BLaER1 treated with 17β-estradiol and CSF1 and Interleukin-3, amounts not matched to agents 10 nM and 100 nM (cell line): ENCODE measurements around the gene SMIM31.

ENCODE experiments used
- H3K27ac ChIP-seq, 11 experiments: shearing (Covaris generic); formaldehyde crosslinking; 2 replicates each; pipeline ENCODE4 v1.8.1; 2022
- H3K27me3 ChIP-seq, 11 experiments: shearing (Covaris generic); formaldehyde crosslinking; 2 replicates each; pipeline ENCODE4 v1.8.1; 2022
- H3K36me3 ChIP-seq, 11 experiments: shearing (Covaris generic); formaldehyde crosslinking; 2 replicates each; pipeline ENCODE4 v1.8.1; 2022
- H3K4me1 ChIP-seq, 10 experiments: shearing (Covaris generic); formaldehyde crosslinking; 2 replicates each; pipeline ENCODE4 v1.8.1; 2022
- H3K4me2 ChIP-seq, 11 experiments: shearing (Covaris generic); formaldehyde crosslinking; 2 replicates each; pipeline ENCODE4 v1.8.1; 2022
- H3K4me3 ChIP-seq, 10 experiments: shearing (Covaris generic); formaldehyde crosslinking; 2 replicates each; pipeline ENCODE4 v1.8.1; 2022
- H3K9ac ChIP-seq, 11 experiments: shearing (Covaris generic); formaldehyde crosslinking; 2 replicates each; pipeline ENCODE4 v1.8.1; 2022
- H3K9me3 ChIP-seq, 11 experiments: shearing (Covaris generic); formaldehyde crosslinking; replicated peaks in 1 of 11; 2 replicates each; pipeline ENCODE4 v1.8.1; 2022
- H4K20me1 ChIP-seq, 11 experiments: shearing (Covaris generic); formaldehyde crosslinking; 2 replicates each; pipeline ENCODE4 v1.8.1; 2022
- Cebpa-rat ChIP-seq, 11 experiments: shearing (Covaris generic); IDR thresholded peaks; 2 replicates each; pipeline ENCODE4 v1.8.1; 2022

SMIM31 gene

DNA sequence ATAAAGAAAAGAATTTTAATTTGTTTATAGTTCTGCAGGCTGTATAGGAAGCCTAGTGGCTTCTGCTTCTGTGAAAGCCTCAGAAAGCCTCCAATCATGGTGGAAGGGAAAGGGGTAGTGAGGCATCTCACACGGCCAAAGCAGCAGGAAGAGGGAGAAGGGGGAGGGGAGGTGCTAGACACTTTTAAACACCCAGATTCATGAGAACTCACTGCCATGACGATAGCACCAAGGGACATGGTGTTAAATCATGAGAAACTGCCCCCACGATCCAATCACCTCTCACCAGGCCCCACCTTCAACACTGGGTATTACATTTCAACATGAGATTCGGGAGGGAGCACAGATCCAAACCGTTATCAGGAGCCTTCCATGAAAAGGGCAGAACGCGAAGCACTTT lies 18.1 kb downstream of the SMIM31 start:
- H3K4me1 ChIP-seq: peaks cover 0 to 4% (median 0%) of the 10 kb centered on the region in 10 experiments; a peak in 1 of 20 replicates
- H3K27me3 ChIP-seq: no peaks in the 10 kb centered on the region
- no peak for TF ChIP-seq Cebpa-rat (IDR thresholded peaks at IDR 0.05)
- no peaks in the 10 kb centered on the region for H3K36me3 ChIP-seq
- H3K27ac ChIP-seq: no peak overlapping the region
- H3K4me3 ChIP-seq: no peak overlapping the region
- H3K4me2 ChIP-seq: no peak overlapping the region
- no peaks in the 10 kb centered on the region for H3K9me3 ChIP-seq
- H4K20me1 ChIP-seq: no peaks in the 10 kb centered on the region
- no peak overlapping the region for H3K9ac ChIP-seq

DNA sequence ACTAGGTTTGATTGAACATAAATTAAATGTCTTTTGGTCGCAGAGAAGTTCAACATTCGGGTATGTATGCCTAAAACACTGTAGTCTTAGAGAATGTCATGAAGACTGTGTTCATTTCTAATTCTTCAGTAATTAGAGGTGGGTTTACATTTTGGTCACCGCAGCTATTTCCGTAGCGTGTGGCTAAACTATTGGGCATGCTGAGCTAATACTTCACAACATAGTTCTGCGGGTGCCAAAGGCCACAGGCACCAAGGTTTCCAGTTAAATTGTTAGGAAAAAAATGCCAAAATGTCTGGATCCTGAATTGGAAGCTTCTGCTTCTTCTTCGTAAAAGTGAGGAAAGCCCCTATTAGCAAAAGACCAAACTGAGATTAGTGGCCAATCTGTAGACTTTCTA lies 25.1 kb downstream of the SMIM31 start:
- Histone ChIP-seq H3K4me3 (no peak overlapping the region), H3K27ac (no peak overlapping the region), H3K4me2 (no peak overlapping the region), H3K4me1 (peaks cover 0 to 7% (median 1%) of the 10 kb centered on the region in 10 experiments; a peak in 4 of 20 replicates), H4K20me1 (no peaks in the 10 kb centered on the region), H3K9me3 (no peaks in the 10 kb centered on the region), H3K36me3 (no peaks in the 10 kb centered on the region), H3K9ac (no peak overlapping the region), H3K27me3 (no peaks in the 10 kb centered on the region)
- TF ChIP-seq Cebpa-rat (IDR thresholded peaks at IDR 0.05): no peak

DNA sequence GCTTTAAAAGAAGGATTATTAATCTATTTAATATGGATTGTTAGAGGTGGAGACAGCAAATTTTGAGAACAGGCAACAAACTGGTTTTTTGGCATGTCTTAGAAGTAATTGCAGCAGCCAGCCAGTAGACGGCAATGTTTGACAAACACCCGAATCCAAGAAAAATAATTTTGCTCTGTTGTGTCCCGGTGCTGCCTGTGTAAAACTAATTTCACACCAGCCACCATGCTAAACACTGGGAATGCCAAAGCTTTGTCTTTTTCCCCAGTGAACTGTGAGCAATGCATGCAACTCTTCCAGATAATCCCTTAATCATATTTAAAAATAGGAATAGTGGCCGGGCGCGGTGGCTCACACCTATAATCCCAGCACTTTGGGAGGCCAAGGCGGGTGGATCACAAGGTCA lies 25.9 kb downstream of the SMIM31 start:
- H3K27me3 ChIP-seq: no peaks in the 10 kb centered on the region
- no peaks in the 10 kb centered on the region for H3K36me3 ChIP-seq
- peaks cover 0 to 9% (median 2%) of the 10 kb centered on the region in 10 experiments; a peak in 4 of 20 replicates for H3K4me1 ChIP-seq
- no peak overlapping the region for H3K4me3 ChIP-seq
- H3K27ac ChIP-seq: no peak overlapping the region
- H3K9ac ChIP-seq: no peak overlapping the region
- TF ChIP-seq Cebpa-rat (IDR thresholded peaks at IDR 0.05): no peak
- no peaks in the 10 kb centered on the region for H4K20me1 ChIP-seq
- no peak overlapping the region for H3K4me2 ChIP-seq
- no peaks in the 10 kb centered on the region for H3K9me3 ChIP-seq

DNA sequence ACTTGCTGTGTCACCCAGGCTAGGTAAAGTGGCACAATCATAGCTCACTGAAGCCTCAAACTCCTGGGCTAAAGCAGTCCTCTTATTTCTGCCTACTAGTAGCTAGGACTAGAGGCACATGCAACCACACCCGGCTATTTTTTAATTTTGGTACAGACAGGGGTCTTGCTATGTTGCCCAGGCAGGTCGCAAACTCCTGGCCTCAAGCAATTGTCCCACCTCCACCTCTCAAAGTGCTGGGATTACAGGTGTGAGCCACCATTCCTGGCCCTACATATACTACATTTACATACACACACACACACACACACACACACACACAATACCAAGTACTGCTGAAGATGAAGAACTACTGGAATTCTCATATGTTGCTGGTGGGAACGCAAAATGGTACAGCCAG lies 26.9 kb downstream of the SMIM31 start:
- no peak overlapping the region for H3K4me2 ChIP-seq
- H3K27me3 ChIP-seq: no peaks in the 10 kb centered on the region
- no peak overlapping the region for H3K27ac ChIP-seq
- no peaks in the 10 kb centered on the region for H3K36me3 ChIP-seq
- peaks cover 0 to 9% (median 2%) of the 10 kb centered on the region in 10 experiments; a peak in 4 of 20 replicates for H3K4me1 ChIP-seq
- H3K9ac ChIP-seq: no peak overlapping the region
- H3K4me3 ChIP-seq: no peak overlapping the region
- no peaks in the 10 kb centered on the region for H3K9me3 ChIP-seq
- H4K20me1 ChIP-seq: no peaks in the 10 kb centered on the region
- no peak for TF ChIP-seq Cebpa-rat (IDR thresholded peaks at IDR 0.05)

DNA sequence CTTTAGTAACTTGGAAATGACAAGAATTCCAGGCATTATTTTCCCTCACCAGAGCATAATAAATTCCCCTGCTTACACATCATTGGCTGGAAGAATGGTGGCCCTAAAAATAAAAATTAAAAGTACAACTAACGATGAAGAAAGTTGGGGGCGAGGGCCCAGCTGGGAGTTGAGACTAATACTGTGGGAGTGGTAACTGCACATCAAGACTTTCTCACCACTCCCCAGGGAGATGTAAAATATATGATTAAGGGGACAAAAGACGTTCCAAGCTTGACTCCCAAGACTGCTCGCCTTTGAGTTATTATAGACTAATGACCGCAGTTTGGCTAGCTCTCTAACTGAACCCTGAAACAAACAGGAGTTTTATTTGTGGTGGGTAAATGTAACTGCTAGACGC lies 30.0 kb downstream of the SMIM31 start:
- Histone ChIP-seq H3K4me2 (peak overlapping the region in 5 of 11 experiments; percentile 7 to 43 (median 23); a peak in 5 of 22 replicates), H3K9ac (no peak overlapping the region), H4K20me1 (no peaks in the 10 kb centered on the region), H3K4me3 (no peak overlapping the region), H3K4me1 (peaks cover 0 to 9% (median 2%) of the 10 kb centered on the region in 10 experiments; a peak in 4 of 20 replicates), H3K27me3 (no peaks in the 10 kb centered on the region), H3K36me3 (no peaks in the 10 kb centered on the region), H3K9me3 (no peaks in the 10 kb centered on the region), H3K27ac (no peak overlapping the region)
- TF ChIP-seq Cebpa-rat (IDR thresholded peaks at IDR 0.05): no peak

DNA sequence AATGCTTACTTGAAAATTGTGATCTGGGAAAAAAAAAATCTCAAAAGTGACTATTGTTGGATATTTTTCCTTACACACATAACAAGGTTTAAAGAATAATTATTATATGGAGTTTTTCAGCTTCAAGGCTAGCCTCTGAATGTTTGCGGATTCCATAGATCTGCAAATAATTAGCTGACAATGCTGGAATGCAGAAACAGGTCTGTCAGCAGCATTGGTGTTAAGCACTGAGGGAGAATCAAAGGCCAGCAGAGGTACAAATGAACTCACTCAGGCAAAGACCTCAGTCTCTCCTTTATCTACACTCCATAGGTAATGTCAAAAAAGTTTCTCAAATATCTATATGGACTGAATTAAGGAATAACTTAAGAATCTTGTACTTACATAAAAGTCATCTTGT lies 35.1 kb downstream of the SMIM31 start:
- Histone ChIP-seq H3K9me3 (no peaks in the 10 kb centered on the region), H3K27me3 (no peaks in the 10 kb centered on the region), H3K36me3 (no peaks in the 10 kb centered on the region), H3K9ac (no peak overlapping the region), H3K27ac (no peak overlapping the region), H3K4me1 (peaks cover 0 to 4% (median under 1%) of the 10 kb centered on the region in 10 experiments; a peak in 4 of 20 replicates), H4K20me1 (no peaks in the 10 kb centered on the region), H3K4me2 (no peak overlapping the region), H3K4me3 (no peak overlapping the region)
- TF ChIP-seq Cebpa-rat (IDR thresholded peaks at IDR 0.05): no peak

DNA sequence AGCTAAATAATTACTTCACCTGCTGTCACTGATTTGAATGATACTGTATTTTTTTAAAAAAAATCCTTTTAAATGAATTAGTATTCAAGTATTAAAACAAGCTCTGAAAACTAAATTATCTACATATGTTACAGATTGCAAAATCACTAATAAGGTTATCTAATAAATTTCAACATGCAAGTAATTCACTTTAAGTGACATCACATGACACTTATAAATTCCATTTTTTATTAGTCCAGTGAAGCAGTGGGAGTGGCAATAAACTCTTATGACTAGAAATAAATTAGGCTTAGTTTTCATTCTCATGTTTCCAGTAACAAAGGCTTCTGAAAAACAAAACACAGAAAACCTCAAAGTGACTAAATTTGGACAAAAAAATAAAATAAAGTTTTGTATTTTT lies 36.3 kb downstream of the SMIM31 start:
- H3K4me1 ChIP-seq: no peaks in the 10 kb centered on the region
- H3K9me3 ChIP-seq: no peaks in the 10 kb centered on the region
- no peak overlapping the region for H3K4me2 ChIP-seq
- no peaks in the 10 kb centered on the region for H4K20me1 ChIP-seq
- no peaks in the 10 kb centered on the region for H3K36me3 ChIP-seq
- H3K27ac ChIP-seq: no peak overlapping the region
- H3K9ac ChIP-seq: no peak overlapping the region
- no peak overlapping the region for H3K4me3 ChIP-seq
- no peaks in the 10 kb centered on the region for H3K27me3 ChIP-seq
- TF ChIP-seq Cebpa-rat (IDR thresholded peaks at IDR 0.05): no peak

DNA sequence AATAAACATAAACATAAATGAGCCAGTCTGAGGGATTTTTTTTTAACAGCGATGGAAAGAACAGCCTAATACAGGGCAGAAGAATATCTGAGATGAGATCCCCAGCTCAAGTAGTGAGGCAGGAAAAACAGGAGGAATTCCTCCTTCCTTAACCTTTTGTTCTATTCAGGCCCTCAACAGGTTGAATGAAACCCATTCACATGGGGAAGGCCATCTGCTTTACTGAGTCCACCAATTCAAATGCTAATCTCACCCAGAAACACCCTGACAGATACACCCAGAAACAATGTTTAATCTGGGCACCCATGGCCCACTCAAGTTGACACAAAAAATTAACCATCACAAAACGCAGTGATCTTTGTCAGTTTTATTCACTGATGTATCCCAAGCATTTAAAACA lies 45.5 kb downstream of the SMIM31 start:
- no peaks in the 10 kb centered on the region for H3K9me3 ChIP-seq
- no peak overlapping the region for H3K9ac ChIP-seq
- no peaks in the 10 kb centered on the region for H3K4me1 ChIP-seq
- H3K4me3 ChIP-seq: no peak overlapping the region
- no peaks in the 10 kb centered on the region for H3K27me3 ChIP-seq
- H3K36me3 ChIP-seq: no peaks in the 10 kb centered on the region
- no peak overlapping the region for H3K27ac ChIP-seq
- no peak for TF ChIP-seq Cebpa-rat (IDR thresholded peaks at IDR 0.05)
- no peaks in the 10 kb centered on the region for H4K20me1 ChIP-seq
- H3K4me2 ChIP-seq: no peak overlapping the region

DNA sequence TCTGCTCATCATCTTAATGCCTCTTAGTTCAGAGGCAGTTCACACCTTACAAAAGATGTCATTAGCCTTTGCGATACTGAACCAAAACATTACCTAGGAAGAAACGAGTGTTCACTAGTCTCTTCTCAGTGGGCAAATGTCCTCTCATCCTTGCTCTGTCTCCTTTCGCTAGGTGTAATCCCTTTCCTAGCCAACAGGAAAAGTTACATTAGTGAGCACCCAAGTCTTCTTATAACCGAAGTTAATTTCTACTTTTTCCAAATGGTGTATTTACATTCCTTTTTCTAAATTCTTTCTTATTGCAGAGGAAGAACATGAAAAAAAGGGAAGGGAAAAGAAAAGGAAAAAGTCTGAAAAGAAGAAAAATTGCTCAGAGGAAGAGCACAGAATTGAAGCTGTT lies 46.9 kb downstream of the SMIM31 start:
- Histone ChIP-seq H3K4me1 (no peaks in the 10 kb centered on the region), H3K4me2 (no peak overlapping the region), H3K4me3 (no peak overlapping the region), H3K9me3 (no peaks in the 10 kb centered on the region), H4K20me1 (no peaks in the 10 kb centered on the region), H3K27me3 (no peaks in the 10 kb centered on the region), H3K36me3 (no peaks in the 10 kb centered on the region), H3K27ac (no peak overlapping the region), H3K9ac (no peak overlapping the region)
- TF ChIP-seq Cebpa-rat (IDR thresholded peaks at IDR 0.05): no peak

DNA sequence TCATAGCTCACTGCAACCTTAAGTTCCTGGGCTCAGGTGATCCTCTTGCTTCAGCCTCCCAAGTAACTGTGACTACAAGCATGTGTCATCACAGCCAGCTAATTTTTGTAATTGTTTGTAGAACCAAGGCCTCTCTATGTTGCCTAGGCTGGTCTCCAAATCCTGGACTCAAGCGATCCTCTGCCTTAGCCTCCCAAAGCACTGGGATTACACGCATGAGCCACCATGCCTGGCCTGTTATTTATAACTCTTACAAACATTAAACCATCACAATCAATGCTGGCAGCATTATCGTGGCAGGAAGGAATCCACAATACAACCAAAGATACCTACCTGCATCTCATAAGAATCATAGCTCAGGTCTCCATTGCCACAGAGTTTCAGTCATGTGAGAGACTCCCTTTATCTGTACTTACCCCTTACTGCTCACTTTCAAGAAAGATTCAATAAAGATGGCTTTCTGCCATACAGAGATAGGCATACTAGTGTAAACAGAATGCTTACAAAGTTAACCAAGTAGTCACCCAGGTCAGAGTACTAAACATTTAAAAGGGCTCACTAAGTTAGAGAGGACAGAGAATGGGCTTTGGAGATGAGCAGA lies 48.5 kb downstream of the SMIM31 start:
- Histone ChIP-seq H4K20me1 (no peaks in the 10 kb centered on the region), H3K4me3 (no peak overlapping the region), H3K9ac (no peak overlapping the region), H3K4me1 (no peaks in the 10 kb centered on the region), H3K27me3 (no peaks in the 10 kb centered on the region), H3K9me3 (no peaks in the 10 kb centered on the region), H3K27ac (no peak overlapping the region), H3K36me3 (no peaks in the 10 kb centered on the region), H3K4me2 (no peak overlapping the region)
- no peak for TF ChIP-seq Cebpa-rat (IDR thresholded peaks at IDR 0.05)
